ENCODE measurements around the gene GPR37. TPM values are rescaled to one million over a fixed set of nuclear protein-coding genes. Genes with fewer than 3 reads are reported as not detected.

Gene GPR37
- total RNA-seq, 1 experiment from 2014 or later: 1.8 TPM

GRCh38 chr7:124698964-124699363 lies 66.6 kb downstream of the GPR37 start:
- Histone ChIP-seq H4K20me1 (ENCODE audit: insufficient read depth) (no peaks in the 10 kb centered on the region), H3K4me2 (no peak overlapping the region), H3K9me3 (ENCODE audit: insufficient read depth, low read depth) (no peaks in the 10 kb centered on the region), H3K36me3 (ENCODE audit: low read depth) (no peaks in the 10 kb centered on the region), H3K9me2 (ENCODE audit: insufficient read depth) (no peaks in the 10 kb centered on the region), H3K27me3 (ENCODE audit: insufficient read depth, low read depth) (no peaks in the 10 kb centered on the region), H3K27ac (no peak overlapping the region), H3F3A (ENCODE audit: insufficient read depth, low read depth) (no peaks in the 10 kb centered on the region), H3K4me3 (no peak overlapping the region), H3K4me1 (replicated peaks; ENCODE audit: insufficient read depth) (no peaks in the 10 kb centered on the region), H3K79me2 (ENCODE audit: low read depth) (no peaks in the 10 kb centered on the region), H2AFZ (no peak overlapping the region)
- TF ChIP-seq CTCF (conservative IDR thresholded peaks at IDR 0.05): no peak
- no peak for TF ChIP-seq EZH2 (IDR thresholded peaks at IDR 0.05; ENCODE audit: low read depth)
- BruUV-seq (replicated peaks): no TSS peak
- ChIA-PET CTCF (no interaction called here), POLR2A (ENCODE audit: unreplicated experiment) (no interaction called here)
- intact Hi-C loops (cut with micrococcal nuclease; ENCODE audit: unreplicated experiment): no loop called here
- DNase-seq: no peak

GRCh38 chr7:124697746-124698145 lies 67.8 kb downstream of the GPR37 start:
- H4K20me1 ChIP-seq (ENCODE audit: insufficient read depth): no peaks in the 10 kb centered on the region
- no peak for DNase-seq
- H3K4me1 ChIP-seq (replicated peaks; ENCODE audit: insufficient read depth): no peaks in the 10 kb centered on the region
- no peaks in the 10 kb centered on the region for H3K79me2 ChIP-seq (ENCODE audit: low read depth)
- no peaks in the 10 kb centered on the region for H3F3A ChIP-seq (ENCODE audit: insufficient read depth, low read depth)
- H2AFZ ChIP-seq: no peak overlapping the region
- H3K36me3 ChIP-seq (ENCODE audit: low read depth): no peaks in the 10 kb centered on the region
- no peaks in the 10 kb centered on the region for H3K9me2 ChIP-seq (ENCODE audit: insufficient read depth)
- ChIA-PET POLR2A (ENCODE audit: unreplicated experiment) (no interaction called here), CTCF (no interaction called here)
- H3K4me2 ChIP-seq: no peak overlapping the region
- H3K4me3 ChIP-seq: no peak overlapping the region
- no TSS peak for BruUV-seq (replicated peaks)
- intact Hi-C loops (cut with micrococcal nuclease; ENCODE audit: unreplicated experiment): no loop called here
- no peaks in the 10 kb centered on the region for H3K9me3 ChIP-seq (ENCODE audit: insufficient read depth, low read depth)
- H3K27ac ChIP-seq: no peak overlapping the region
- TF ChIP-seq CTCF (conservative IDR thresholded peaks at IDR 0.05) (no peak), EZH2 (IDR thresholded peaks at IDR 0.05; ENCODE audit: low read depth) (no peak)
- H3K27me3 ChIP-seq (ENCODE audit: insufficient read depth, low read depth): no peaks in the 10 kb centered on the region

Other genes with a start within 250 kb of the GPR37 start
- gene POT1, start 164.0 kb upstream of the GPR37 start, total RNA-seq (2021): 42.7 and 46.9 TPM in 2 replicates

All from PC-9 (cell line).